Activated CD4-positive, alpha-beta T cell treated with anti-CD3 and anti-CD28 coated beads, Interleukin-2, Interleukin-6, amounts not matched to agents 100 ng/mL and 50 ng/mL, durations not matched to agents 16 hours and 8 hours (primary cell): ENCODE data around the gene APP.
A peak's percentile ranks its signal among the peaks of the same experiment; 100 is the strongest.

Source experiments
- DNase-seq: peaks from one replicate; pipeline ENCODE4 v3.0.0-alpha.2; 2020

The APP gene

DNA sequence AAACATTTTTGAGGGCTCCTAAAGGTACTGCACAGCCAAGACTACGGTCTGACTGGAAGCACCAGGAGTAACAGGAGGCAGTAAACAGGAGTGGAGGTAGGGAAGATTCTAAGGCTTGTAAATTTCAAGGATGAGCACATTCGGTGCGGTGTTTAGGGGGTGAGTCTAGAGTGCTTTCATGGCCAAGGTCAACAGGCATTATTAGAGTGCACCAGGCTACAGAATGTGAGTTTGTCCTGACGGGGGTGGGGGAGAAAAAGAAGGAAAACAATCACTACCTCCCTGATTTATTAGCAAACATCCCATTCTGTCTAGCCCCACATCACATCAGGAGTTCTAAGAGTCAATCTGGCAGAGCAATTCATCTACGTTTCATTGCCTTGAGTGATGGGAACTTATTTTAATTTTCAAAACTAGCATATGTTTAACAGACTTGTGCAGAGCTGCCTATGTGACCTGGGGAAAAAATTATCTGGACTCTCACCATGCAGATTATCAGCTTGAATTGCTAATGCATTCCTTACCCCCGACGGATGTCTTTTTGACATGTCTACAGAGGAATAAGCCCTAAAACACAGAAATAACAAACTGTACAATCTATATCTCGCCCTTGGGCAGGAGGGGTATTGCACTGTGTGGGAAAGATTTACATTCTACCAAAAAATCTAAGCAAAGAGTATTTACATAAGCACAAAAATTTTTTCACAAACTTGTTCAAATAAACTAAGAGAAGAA, 45.0 kb downstream of the APP start:
- no peak for DNase-seq

GRCh38 chr21:26124896-26125295, 45.7 kb downstream of the APP start:
- no peak for DNase-seq

- no peak for DNase-seq
Observed at GRCh38 chr21:26124421-26124833, 46.1 kb downstream of the APP start.

DNA sequence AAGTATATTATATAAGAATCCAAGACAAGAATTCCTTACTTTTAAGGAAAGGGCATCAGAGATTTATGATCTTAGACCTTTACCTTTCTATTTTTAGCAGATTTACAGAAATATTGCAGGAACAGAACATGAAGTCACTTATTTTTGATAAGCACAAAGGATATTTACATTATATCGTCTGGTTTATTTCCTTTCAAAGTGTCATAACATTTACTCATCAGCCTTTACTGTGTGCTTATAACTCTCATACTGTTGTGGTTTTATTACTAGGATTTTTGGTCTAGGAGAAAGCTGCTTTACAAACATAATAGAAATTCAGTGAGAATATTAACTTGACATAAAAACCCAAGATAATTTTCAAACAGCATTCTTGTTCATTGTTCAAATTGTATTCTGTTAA, 47.6 kb downstream of the APP start:
- DNase-seq = no peak

GRCh38 chr21:26120828-26121227, 49.7 kb downstream of the APP start:
- no peak for DNase-seq

DNA sequence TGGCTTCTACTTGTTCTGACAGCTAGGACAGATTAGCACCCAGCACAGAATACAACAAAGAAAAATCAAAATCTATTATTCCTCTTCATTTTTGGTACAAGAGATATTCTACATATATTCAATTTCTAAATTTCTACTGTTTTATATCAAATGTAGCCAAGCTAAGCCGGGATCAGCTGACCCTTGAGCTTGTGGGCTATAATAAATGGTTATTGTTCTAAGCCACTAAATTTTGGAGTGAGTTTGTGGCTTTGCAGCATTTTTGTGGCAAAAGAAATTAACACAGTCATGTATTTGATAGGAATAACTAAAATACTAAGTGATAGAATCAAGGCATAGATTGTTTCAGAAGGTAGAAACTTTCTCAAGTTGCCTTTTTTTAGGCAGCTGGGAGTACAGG, 50.7 kb downstream of the APP start:
- DNase-seq = no peak

GRCh38 chr21:26118938-26119540, 51.5 kb downstream of the APP start:
- DNase-seq = no peak

DNA sequence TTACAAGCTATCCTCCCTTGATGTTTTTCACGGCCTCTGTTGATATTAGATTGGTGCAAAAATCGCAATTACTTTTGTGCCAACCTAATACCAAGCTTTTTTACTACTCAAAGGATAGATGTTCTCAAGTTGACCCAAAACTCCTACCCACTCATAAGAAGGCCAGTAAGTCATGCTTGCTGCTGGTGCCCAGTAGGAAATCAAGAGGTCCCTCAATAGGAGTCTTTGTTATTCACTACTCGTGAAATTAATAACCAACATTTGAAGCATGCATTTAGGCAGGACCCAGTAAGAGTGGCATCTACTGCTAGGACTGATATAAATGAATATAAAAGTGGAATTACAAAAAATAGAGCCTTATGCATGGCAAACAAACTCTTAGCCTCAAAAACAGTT, 52.6 kb downstream of the APP start:
- DNase-seq = no peak

DNA sequence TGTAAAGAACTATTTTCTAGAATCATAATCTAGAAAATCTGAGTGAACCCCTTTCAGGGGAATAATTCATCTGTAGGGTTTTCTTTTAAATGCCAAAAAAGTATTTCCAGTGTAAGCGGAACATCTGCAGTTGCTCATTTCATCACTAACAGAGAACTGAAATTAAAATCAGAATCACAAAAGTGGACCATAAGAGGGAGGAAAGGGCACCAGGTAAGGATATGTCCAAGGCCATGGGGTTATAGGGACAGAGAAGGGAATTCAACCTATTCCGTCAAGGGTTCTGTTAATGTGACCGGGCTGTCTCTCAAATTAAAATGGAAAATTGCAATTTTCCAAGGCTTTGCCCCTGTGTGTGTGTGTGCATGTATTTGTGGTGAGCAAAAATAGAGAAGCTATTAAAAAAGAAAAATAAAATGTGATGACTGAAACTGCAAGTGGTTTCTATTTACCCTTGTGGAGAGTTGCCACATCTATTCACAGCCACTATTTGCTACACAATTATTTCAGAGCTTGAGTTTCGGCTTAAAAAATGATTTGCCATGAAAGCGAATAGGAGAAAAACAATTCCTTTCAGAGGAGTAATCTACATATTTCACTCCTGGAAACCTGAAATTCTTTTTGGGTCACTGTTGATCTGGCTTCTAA, 53.1 kb downstream of the APP start:
- no peak for DNase-seq

GRCh38 chr21:26116456-26117011, 54.0 kb downstream of the APP start:
- no peak for DNase-seq

- DNase-seq = no peak
Observed at GRCh38 chr21:26115899-26116298, 54.7 kb downstream of the APP start.

- DNase-seq = no peak
Observed at GRCh38 chr21:26115305-26115704, 55.3 kb downstream of the APP start.

DNA sequence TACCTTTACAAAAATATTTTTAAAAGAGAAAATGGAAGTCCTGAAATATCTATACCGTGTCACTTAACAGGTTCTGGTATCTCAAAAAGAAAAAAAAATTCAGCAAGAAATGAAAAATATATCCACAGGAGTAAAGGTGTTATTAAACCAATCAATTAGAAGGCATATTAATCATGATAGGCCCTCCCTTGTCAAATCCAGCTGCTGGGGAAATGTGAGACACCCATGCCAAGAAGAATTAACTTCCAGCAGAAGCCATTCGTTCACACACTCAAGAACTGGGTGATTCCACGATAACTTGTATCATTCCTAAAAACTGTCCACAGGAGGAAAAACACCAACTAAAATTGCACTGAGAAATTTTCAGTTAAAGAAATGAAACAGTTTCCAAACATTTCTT, 57.6 kb downstream of the APP start:
- DNase-seq = no peak

DNA sequence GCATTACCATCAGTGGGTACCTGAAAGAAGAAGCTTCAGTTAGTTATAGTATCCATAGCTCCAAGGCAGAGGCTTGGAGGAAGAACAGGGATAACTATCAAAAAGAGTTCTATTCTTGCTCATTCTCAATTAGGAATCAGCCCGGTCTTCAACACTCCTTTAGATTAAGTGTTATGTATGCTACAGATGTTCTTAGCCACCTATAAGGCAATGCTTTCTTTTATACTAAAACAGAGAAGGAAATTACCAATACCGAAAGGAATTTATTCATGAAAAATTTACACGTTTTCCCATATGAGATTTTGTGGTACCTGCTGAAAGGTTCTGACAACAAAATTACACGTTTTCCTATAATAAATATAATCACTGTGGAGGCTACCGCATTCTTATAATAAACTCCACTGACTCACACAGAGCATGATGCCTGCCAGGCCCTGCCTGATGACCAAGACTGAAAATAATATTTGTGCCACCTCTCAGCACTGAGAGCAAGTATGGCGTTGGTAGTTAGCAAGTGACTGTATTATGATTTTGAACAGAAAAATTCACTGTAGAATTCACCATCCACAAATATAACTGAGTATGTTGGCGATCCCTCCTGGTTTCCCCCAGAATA, 58.3 kb downstream of the APP start:
- DNase-seq = peak; percentile 73

GRCh38 chr21:26110715-26111114, 59.9 kb downstream of the APP start:
- DNase-seq = no peak

DNA sequence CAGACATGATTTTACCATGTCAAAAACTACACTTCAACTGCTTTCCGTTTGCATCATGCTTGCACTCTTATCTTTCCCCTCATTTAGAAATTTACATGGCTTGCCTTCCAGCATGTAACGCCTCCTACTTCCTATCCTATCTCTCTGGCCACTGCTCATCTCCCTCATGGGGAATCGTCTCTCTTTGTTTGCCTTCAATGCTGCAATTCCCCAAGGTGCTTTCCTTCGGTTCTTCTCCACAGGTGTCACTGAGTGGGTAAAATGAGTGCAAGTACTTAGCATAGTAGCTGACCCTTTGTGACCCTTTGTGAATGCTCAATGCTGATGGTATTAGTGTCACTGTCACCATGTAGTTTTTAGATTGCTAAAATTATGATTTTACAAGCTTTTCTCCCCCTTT, 63.1 kb downstream of the APP start:
- no peak for DNase-seq

- no peak for DNase-seq
Observed at GRCh38 chr21:26106562-26106961, 64.0 kb downstream of the APP start.

GRCh38 chr21:26105819-26106218, 64.8 kb downstream of the APP start:
- DNase-seq = no peak

DNA sequence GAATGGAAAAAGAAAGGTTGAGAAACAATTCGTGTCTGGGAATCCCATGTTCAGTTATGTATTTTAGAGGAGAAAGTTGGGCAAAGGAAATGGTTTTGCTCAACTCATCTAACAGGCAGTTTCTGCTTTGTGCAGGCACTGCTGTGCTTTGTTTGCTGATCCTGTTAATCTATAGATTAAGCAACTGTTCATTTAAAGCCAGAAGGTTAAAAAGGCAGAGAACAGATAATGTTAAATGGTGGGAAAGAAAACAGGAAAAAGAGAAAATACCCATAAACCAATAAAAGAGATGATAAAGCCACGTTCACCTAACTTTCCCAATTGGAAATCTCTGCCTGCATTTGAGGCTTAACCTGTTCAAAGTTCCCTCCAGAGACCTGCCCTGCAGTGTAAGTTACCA, 70.0 kb downstream of the APP start:
- DNase-seq = no peak

DNA sequence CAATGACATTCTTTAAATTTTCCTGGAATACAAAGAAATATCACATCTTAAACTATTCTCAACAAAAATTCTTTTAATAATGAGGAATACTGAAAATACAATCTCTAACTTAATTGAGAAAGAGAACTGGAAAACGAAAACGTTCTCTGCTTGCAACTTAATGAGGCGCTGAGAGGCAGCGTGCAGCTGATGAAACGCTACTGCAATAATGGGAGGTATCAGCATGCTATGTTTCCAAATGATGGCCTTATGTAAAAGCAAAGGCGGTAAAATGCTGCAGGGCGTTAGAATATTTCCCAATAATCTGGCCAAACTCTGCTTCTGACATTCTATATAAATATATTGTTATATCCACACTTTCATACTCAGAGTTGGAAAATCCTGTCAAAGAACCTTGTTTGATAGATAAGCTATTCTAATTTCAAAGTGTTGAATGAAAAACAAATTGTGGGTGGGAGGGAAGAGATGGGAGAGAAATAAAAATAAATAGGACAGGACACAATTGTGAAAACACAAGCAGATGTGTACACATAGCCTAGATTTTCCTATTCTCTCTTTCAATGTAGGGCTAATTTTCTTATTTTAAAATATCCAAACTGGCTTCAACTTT, 70.9 kb downstream of the APP start:
- DNase-seq = no peak

GRCh38 chr21:26098772-26099397, 71.7 kb downstream of the APP start:
- no peak for DNase-seq

DNA sequence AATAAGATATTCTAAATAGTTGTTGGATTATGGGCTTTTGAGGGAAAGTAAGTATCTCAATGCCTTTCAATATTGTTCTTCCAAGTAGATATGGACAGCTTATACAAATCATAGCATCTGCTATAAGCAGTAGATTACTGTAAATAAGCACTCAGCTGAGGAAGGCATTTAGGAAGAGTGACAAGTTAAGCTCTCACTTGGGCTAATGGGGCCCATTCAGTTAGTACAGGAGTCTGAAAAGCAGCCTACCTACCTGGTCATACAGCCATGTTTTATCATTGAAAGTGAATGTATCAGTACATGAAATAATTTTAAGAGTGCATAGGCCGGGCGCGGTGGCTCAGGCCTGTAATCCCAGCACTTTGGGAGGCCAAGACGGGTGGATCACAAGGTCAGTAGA, 73.1 kb downstream of the APP start:
- no peak for DNase-seq
